Activated CD8-positive, alpha-beta memory T cell treated with anti-CD3 and anti-CD28 coated beads, Interleukin-2, amount 50 U/mL, for 1 hour (primary cell): ENCODE data around the gene VN1R5.
"Not testable (repeated sequence)": the region's sequence is repeated elsewhere in the genome, so short reads cannot be mapped to it uniquely, and the experiment has no call there.

Experiments
- DNase-seq: peaks from one replicate; pipeline ENCODE4 v3.0.0-alpha.2; 2020; ENCODE audit errors: extremely low read depth

Gene VN1R5

DNA sequence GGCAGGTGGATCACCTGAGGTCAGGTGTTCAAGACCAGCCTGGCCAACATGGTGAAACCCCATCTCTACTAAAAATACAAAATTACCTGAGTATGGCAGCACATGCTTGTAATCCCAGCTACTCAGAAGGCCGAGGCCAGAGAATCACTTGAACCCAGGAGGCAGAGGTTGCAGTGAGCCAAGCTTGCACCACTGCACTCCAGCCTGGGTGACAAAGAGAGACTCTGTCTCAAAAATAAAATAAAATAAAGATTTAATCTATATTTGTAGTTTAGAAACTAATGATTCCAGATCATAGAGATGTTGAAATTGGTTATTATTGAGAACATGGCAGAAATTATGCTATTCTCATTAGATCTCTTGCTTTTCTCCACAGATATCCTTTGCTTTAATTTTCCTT is at the start of gene VN1R5:
TSS of gene VN1R5 (plus strand) at position 301 of the 400 bp plus-strand sequence.
- not testable (repeated sequence) for DNase-seq

DNA sequence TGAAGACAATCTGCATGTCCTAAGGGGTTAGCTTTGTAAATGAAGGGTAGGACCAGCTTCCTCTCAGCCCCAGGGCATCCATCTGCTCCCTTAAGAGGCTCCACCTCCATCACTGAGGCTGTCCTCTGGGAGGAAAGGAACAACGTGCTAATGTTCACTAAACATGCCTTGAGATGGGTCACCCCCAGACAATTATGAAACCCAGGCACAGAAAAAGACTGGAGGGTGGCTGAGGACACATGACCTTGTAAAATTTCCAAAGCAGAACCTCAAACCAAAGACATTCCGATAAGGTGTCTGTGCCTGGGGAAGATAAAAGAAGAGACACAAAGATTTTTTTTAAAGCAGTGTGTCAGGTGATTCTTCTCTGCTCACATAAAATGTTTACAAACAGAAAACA is 46.5 kb upstream of the VN1R5 start:
- no peak for DNase-seq

DNA sequence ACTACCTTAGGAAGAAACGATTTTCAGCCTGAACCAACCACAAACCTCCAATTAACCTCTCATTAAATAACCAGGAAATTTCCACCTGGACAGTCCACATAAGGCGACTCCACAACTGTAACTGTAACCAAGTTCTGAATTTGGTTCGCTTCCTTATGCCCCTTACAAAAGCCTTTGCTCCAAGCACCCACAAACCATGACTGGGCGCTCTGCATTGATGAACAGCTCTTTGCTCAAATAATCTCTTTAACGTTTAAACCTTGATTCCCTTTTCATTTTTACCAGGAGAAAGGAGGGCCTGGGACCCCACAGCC is 45.9 kb upstream of the VN1R5 start:
- no peak for DNase-seq

DNA sequence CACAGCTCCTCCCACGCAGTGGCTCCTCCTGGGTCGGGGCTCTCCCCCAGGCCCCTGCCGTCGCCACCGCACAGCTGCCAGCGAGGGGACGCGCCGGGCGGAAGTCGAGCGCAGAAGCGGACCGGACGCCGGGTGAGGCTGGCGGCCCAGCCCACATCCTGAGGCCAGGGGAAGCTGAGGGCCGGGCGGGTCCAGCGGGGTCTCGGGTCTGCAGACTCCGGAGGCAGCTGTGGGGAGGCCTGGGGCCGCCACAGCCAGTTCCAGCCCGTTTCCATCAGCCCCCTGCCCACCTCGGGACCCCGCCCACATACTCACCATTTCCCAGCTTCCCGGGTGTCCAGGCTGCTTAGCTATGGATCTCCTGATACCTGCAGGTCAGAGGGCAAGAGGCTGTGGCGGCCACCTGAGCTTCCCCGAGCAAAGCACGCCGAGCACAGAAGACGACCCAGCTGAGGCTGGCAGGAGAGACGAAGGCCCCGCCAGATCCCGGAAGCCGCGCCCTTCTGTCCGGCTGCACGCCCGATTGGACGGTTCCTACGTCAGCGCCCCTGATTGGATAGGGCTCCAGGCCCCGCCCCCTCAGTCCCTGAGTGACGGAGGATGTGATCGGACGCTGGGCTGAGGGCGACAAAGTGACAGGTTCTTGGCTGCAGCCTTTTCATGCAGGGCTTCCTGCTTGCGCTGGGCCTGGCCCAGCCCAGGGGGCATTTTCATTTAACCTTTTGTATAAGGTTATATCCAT is 45.3 kb upstream of the VN1R5 start:
- DNase-seq, result peak; percentile 83

DNA sequence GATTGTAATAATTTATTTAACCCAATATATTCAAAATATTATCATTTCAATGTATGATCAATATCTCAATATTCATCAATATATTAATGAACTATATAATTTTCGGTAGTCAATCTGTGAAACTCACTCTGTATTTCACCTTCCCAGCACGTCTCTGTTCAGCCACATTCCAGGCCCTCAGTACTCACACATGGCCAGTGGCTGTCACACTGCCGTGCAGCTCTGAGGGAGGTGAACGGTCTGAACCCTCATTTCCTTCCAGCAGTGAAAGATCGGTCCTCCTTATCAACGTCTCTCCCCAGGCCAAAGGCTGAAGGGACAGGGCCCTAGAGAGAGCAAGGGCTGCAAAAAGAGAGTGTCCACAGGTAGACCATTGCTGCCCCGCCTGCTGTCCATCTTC is 44.5 kb upstream of the VN1R5 start:
- DNase-seq, result no peak

DNA sequence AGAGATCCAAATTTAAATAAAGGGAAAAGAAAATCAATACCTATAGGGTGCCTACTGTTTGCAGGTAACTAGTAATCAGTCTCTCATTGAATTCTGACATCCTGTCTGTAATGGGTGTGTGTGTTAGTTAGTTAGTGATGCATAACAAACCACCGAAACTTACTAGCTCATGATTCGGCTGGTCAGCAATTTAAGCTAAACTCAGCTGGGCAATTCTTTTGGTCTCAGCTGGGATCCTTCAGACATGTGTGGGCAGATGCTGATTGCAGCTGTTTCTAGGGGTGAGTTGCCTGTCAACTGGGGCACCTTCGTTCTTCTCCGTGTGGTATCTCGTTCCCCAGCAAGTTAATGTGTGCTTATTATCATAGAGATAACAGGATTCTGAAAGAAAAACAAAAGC is 43.9 kb upstream of the VN1R5 start:
- no peak for DNase-seq

DNA sequence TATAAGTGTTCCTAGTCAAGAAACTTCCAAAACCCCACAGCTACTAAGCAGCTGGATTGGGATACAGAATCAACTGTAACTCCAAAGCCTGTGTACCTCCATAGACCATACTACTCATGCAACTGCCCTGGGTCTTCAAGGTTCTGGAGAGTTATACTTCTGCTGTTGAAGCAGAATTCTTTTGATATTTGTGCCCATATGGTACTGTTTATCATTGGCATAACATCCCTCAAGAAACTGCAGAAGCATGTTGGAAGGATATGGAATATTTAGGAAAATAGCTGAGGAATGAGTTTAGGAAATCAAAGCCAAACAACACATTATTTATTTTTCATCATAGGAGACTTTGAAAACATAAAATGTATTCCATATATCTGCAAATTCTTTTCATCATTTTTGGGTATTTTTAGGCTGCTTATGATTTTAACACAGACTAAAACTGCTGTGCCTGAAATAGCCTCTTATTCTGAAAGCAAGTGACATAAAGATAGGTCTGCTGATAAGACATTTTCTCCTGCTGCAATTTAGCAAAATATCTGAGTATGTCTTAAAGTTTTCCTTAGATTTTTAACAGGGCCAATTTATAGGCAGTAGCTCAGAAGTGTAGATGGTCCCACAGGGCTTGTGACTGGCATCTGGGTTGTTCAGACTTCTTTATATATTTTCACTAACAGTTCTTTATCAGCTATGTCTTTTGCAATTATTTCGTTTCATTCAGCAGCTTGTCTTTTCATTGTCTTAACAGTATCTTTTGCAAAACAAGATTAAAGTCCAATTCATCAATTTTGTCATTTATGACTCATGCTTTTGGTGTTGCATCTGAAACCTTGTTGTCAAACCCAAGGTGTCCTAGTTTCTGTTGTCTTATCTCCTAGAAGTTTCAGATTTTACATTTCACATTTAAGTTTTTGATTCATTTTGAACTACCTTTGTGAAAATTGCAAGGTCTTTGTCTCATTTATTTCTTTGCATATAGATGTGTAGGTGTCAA is 43.0 kb upstream of the VN1R5 start:
- no peak for DNase-seq

DNA sequence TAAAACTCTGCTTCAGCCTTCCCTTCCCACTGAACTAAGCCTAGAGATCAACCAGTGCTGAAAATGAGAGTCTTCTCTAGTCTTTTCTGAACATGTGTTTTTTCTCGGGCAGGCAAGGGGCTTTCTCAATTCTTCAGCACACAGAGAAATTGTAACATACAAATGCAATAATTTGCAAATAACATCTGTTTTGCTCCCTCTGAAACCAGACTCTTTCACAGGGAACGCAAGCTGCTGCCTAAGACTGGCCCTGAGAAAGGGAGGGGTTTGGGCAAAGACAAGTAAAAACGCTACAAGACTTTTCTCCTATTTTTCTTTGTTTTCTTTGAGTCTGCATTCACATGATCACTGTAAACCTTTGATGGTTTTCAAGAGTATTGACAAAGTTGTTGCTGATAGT is 39.6 kb upstream of the VN1R5 start:
- no peak for DNase-seq

DNA sequence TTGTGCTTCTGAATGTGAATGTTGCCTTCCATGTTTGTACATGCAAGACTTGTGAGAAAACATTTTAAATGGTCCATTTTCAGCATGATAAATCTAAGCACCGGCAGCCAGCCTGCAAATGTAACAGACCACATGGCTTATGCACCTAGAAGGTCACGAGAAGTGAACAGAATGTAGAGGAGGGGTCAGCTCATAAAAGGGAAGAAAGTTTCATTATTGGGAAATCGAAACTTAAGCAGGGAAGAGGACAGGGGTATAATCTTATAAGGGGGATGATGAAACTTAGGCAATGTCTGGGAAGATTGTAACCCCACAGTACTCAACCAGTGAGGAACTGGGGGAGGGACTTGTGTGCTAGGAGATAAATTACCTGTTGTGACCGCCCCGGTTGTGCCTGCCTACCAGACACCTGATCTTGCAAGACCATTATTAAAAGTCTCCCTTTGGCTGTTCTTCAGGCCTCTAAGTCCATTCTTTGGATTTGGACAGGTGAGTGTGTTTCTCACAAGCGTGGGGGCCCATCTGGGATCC is 37.7 kb upstream of the VN1R5 start:
- no peak for DNase-seq

DNA sequence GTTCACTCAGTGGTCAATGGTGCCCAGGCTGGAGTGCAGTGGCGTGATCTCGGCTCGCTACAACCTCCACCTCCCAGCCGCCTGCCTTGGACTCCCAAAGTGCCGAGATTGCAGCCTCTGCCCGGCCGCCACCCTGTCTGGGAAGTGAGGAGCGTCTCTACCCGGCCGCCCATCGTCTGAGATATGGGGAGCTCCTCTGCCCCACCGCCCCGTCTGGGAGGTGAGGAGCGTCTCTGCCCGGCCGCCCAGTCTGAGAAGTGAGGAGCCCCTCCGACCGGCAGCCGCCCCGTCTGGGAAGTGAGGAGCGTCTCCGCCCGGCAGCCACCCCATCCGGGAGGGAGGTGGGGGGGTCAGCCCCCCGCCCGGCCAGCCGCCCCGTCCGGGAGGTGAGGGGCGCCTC is 35.6 kb upstream of the VN1R5 start:
- DNase-seq, result not testable (repeated sequence)

DNA sequence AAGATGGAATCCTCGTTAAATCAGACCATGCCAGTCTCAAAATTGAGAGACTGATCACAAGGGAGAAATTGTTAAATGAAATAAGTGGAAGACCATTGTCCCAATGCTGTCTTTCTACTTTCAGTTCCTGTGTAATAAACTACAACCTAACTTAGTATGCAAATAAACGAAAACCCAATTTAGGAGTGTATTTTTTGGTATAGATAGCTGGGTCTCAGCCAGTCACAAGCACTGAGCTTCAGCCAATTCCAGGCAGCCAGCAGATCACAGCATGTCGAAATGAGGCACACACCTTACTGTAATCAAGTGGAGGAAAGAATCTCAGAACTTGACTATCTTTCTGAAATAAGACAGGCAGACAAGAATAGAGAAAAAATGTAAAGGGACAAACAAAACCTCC is 33.0 kb upstream of the VN1R5 start:
- DNase-seq, result no peak

DNA sequence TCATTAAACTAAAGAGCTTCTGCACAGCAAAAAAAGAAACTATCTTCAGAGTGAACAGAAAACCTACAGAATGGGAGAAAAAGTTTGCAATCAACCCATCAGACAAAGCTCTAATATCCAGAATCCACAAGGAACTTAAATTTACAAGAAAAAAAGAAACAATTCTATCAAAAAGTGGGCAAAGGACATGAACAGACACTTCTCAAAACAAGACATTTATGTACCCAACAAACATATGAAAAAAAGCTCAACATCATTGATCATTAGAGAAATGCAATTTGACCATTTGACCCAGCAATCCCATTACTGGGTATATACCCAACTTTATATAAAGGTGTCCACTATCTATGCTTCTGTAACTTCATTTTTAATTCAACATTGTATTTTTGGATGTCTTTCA is 31.1 kb upstream of the VN1R5 start:
- no peak for DNase-seq

DNA sequence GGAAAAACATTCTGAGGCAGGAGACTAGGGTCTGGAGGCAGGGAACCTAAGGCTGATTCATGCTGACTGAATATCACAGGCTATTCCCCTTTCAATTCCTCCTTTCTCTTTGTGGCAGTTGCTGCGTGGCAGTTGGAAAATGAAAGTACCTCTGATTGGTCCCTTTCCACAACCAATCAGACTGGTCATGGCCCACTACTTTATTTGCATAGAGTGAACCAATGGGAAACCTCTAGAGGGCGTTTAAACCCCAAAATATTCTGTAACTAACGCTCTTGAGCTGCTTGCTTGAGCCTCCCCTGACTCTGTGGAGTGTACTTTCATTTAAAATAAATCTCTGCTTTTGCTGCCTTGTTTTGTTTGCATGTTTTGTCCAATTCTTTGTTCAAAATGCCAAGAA is 27.7 kb upstream of the VN1R5 start:
- DNase-seq, result no peak

DNA sequence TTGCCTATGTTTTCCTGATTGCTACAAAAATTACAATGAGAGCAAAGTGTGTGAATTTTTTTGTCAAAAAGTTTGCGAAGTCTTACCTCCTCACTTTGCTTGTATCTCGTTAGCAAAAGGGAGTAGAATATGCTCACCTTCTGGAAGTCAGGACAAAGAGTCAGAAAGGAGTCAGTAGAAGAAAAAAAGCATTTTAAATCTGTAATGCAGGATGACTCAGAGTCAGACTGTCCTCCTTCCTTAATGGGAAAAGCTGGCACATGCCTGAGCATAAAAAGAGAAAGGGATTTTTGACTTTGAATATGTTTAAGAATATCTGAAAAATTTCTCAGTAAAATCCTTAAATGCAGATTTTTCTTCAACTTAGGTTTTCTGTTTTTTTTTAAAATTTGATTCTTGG is 14.2 kb upstream of the VN1R5 start:
- DNase-seq, result no peak

DNA sequence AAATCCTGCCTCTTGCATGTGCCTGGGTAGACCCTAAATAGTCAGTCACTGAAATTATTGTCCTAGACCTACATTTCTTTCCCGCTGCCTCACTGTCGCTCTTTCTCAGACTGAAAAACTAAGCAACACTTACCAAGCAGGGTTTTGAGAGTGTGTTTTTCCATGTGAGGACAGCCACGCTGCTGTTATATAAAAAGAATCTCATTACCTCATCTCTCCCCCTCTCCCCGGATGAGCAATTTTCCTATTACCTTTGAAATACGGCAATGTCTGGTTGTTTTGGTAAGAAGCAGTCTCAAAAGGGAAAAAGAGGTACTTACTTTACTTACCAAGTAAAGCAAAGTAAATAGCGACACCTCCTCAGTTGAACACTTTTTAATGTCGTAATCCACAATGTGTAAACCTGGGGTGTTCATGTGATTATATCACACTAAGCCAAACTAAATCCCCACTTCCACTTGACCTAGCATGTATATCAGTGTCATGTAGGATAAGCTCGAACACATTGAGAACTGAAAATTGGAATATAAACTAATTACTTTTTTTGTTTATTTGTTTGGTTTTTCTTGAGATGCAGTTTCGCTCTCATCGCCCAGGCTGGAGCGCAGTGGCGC is 12.2 kb upstream of the VN1R5 start:
- DNase-seq, result no peak

DNA sequence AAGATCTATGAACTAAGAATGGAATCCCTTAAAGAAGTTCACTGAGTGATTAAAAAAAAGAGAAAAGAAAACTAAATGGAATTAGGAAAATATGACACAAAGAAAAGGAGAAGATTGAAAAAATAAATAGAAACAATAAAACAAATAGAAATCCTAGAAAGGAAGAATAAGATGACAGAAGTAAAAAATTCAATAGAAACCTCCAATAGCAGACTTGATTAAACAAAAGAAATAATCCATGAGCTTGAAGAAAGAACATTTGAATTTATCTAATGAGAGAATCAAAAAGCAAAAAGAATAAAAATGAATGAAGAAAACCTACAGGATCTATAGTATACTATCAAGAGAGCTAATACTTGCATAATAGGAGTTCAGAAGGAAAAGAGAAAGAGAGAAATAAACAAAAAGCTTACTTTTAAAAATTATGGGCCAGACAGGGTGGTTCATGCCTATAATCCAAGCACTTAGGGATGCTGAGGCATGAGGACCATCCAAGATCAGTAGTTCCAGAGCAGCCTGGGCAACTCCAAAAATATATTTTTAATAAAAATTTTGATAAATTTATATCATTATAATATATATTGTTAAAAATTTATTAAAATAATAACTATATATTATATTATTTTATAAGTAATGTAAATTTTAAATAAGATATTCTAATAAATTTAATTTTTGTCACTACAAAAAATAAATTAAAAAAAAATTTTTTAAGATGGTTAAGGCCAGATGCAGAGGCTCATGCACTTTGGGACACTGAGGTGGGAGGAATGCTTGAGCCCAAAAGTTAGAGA is 9.4 kb upstream of the VN1R5 start:
- DNase-seq, result no peak

DNA sequence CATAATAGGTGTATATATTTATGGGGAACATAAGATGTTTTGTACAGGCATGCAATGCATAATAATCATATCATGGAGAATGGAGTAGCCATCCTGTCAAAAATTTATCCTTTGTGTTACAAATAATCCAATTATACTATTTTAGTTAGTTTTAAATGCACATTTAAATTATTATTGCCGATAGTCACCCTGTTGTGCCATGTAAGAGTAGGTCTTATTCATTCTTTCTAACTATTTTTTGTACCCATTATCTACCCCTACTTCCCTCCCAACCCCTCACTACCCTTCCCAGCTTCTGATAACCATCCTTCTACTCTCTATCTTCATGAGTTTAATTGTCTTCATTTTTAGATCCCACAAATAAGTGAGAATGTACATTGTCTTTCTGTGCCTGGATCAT is 8.3 kb upstream of the VN1R5 start:
- no peak for DNase-seq

DNA sequence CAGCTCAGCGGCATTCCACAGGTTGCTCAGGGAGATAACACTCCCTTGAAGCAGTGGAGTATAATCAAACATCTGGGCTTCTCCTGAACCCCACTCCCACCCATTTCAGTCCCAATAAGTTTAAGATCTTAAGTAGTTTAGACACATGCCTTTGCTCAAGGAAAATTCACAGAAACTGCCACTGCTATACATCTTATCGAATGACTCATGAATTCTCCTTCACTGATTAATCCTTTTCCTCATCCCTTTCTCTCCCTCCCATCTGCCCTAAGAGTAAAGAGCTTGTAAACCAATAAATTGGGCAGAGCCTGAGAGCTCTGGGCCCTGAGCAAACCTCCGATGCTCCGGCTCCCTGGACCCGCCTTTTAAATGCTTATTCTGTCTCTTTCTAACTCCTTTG is 10.2 kb downstream of the VN1R5 start:
- no peak for DNase-seq

DNA sequence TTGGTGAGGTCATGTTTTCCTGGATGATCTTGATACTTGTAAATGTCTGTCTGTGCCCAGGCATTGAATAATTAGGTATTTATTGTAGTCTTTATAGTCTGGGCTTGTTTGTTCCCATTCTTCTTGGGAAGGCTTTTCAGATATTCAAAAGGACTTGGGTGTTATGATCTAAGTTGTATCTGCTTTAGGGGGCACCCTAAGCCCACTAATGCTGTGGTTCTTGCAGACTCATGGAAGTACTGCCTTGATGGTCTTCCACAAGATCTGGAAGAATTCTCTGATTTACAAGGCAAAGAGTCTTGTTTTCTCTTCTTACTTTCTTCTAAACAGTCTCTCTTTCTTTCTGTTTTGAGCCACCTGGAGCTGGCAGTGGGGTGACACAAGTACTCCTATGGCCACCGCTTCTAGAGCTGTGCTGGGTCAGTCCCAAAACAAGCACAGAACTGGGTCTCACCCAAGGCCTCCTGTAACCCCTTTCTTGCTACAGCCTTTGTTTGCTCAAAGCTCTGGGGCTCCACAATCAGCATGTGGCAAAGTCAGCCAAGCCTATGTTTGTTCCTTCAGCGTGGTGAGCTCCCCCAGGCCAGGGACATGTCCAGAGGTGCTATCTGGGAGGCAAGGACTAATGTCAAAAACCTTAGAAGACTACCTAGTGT is 12.6 kb downstream of the VN1R5 start:
- no peak for DNase-seq

DNA sequence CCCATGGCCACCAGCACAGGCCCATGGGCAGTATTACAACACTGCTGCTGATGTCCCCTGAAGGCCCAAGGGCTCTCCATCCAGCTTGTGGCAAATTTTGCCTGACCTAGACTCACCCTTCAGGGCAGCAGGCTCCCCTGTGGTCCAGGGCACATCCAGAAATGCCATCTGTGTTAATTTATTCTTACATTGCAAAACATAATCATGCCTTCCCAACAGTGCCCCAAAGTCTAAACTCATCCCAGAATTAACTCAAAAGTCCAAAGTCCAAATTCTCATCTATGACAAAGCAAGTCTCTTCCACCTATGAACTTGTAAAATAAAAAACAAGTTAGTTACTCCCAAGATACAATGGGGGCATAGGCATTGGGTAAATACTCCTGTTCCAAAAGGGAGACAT is 13.3 kb downstream of the VN1R5 start:
- DNase-seq, result no peak

DNA sequence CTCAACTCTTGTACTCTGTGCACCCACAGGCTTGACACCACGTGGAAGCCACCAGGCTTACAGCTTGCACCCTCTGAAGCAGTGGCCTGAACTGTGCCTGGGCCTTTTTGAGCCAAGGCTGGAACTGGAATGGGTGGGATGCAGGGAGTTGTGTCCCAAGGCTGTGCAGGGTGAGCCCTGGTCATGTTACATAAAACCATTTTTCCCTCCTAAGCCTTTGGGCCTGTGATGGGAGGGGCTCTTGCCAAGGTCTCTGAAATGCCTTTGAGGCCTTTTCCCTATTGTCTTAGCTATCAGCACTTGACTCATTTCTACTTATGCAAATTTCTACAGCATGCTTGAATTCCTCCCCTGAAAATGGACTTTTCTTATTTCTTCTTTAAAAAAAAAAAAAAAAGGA is 14.1 kb downstream of the VN1R5 start:
- no peak for DNase-seq
